A673 (cell line): ENCODE measurements around the gene AKAP6.
"Not testable (repeated sequence)": the region's sequence is repeated elsewhere in the genome, so short reads cannot be mapped to it uniquely, and the experiment has no call there.

Experiments
- CTCF ChIP-seq: fragments of 300-800, 200-600 bp; sonication (generic); conservative IDR thresholded peaks from 2 replicates; pipeline ENCODE4 v1.5.1; 2017; ENCODE audit warnings: low read depth, mild to moderate bottlenecking, antibody characterized with exemption, low read length, moderate library complexity, mixed read lengths
- EZH2 ChIP-seq: fragments of 200-600 bp; sonication (generic); IDR thresholded peaks from 2 replicates; pipeline ENCODE4 v1.6.1; 2017; ENCODE audit warnings: borderline replicate concordance, low read depth, mild to moderate bottlenecking, mixed read lengths, antibody characterized with exemption, low read length; ENCODE audit not compliant: poor library complexity, severe bottlenecking

- not testable (repeated sequence) for TF ChIP-seq CTCF, EZH2
Observed at GRCh38 chr14:32583427-32583826, 254.3 kb downstream of the AKAP6 start.
